Testis (tissue), 2 donors: ENCODE measurements around the gene MAP1LC3B.

Source experiments
- POLR2A ChIP-seq: fragments of 450-650 bp; IDR thresholded peaks from one replicate; pipeline ENCODE4 v1.6.1; 2017; ENCODE audit warnings: antibody characterized with exemption, mild to moderate bottlenecking, moderate library complexity
- TF ChIP-seq, protein P1 (sequence below), 3 experiments: fragments of 450-650 bp in 2 of 3; fragments of 200-600 bp in 1 of 3; sonication (generic) in 1 of 3; IDR thresholded peaks; one replicate each; pipeline ENCODE4 v1.5.1; 2016 to 2019; ENCODE audit warnings: antibody characterized with exemption in 3 of 3, mild to moderate bottlenecking in 2 of 3, moderate library complexity in 1 of 3

DNA sequence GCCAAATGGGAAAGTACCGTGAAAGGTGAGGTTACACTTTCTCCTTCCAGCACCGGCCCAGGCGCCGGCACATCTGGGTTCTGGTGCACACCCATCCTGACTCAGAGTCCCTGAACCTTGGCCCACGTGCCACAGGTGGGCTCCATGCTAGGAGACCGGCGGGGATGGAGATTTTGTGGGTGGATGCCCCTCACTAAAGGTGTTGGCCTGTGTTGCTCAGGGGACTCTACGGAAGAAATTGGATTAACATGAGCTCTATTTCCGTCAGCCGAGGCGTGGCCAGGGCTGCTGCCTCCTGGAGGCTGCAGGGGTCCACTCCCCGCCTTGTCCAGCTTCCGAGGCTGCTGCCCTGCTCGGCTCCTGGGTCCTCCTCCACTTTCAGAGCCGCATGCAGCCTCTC, 39.3 kb upstream of the MAP1LC3B start:
- no peak for TF ChIP-seq POLR2A
- TF ChIP-seq, protein P1, sequence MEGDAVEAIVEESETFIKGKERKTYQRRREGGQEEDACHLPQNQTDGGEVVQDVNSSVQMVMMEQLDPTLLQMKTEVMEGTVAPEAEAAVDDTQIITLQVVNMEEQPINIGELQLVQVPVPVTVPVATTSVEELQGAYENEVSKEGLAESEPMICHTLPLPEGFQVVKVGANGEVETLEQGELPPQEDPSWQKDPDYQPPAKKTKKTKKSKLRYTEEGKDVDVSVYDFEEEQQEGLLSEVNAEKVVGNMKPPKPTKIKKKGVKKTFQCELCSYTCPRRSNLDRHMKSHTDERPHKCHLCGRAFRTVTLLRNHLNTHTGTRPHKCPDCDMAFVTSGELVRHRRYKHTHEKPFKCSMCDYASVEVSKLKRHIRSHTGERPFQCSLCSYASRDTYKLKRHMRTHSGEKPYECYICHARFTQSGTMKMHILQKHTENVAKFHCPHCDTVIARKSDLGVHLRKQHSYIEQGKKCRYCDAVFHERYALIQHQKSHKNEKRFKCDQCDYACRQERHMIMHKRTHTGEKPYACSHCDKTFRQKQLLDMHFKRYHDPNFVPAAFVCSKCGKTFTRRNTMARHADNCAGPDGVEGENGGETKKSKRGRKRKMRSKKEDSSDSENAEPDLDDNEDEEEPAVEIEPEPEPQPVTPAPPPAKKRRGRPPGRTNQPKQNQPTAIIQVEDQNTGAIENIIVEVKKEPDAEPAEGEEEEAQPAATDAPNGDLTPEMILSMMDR (IDR thresholded peaks at IDR 0.05), result no peak
